ENCODE data around the gene TBC1D22A. TPM values are rescaled to one million over a fixed set of nuclear protein-coding genes. Genes with fewer than 3 reads are reported as not detected.
"Not testable (repeated sequence)": the region's sequence is repeated elsewhere in the genome, so short reads cannot be mapped to it uniquely, and the experiment has no call there.

The TBC1D22A gene
- polyA plus RNA-seq, 1 donor (not counting 4 experiments of a cell fraction or from before 2014, with no cell fraction given) = 20.9 TPM

GRCh38 chr22:47048123-47049077, 285.9 kb downstream of the TBC1D22A start:
- H3K9ac ChIP-seq (ENCODE audit: control insufficient read depth, extremely low read depth, insufficient read depth, low read length) = no peak overlapping the region
- H3K27ac ChIP-seq (ENCODE audit: control insufficient read depth, insufficient read depth, low read length) = no peak overlapping the region

GRCh38 chr22:47049078-47049624, 286.7 kb downstream of the TBC1D22A start:
- Histone ChIP-seq H3K4me1 (ENCODE audit: control insufficient read depth, extremely low read depth, insufficient read depth, low read length) (no peaks in the 10 kb centered on the region), H3K9ac (ENCODE audit: control insufficient read depth, extremely low read depth, insufficient read depth, low read length) (no peak overlapping the region), H3K4me2 (ENCODE audit: control insufficient read depth, extremely low read depth, insufficient read depth, low read depth, low read length) (no peak overlapping the region), H3K4me3 (ENCODE audit: control insufficient read depth in 2 of 3, extremely low read depth in 1 of 3, insufficient read depth in 2 of 3, low read depth in 1 of 3, low read length in 3 of 3) (no peak overlapping the region), H4K20me1 (ENCODE audit: control insufficient read depth, extremely low read depth, insufficient read depth, low read length) (peaks cover 3% of the 10 kb centered on the region), H3K27ac (ENCODE audit: control insufficient read depth, insufficient read depth, low read length) (no peak overlapping the region), H3K36me3 (ENCODE audit: control insufficient read depth in 2 of 2, extremely low read depth in 1 of 2, insufficient read depth in 2 of 2, low read length in 2 of 2) (peaks cover 0 to 7% of the 10 kb centered on the region in 2 experiments), H2AFZ (ENCODE audit: control insufficient read depth, low read length) (no peak overlapping the region), H3K79me2 (ENCODE audit: control insufficient read depth, insufficient read depth, low read length) (no peaks in the 10 kb centered on the region), H3K9me3 (ENCODE audit: control insufficient read depth, low read depth, low read length) (no peaks in the 10 kb centered on the region), H3K27me3 (ENCODE audit: control insufficient read depth, extremely low read depth, insufficient read depth, low read length) (no peaks in the 10 kb centered on the region), H3K9me1 (ENCODE audit: control insufficient read depth, extremely low read depth, insufficient read depth, low read length) (no peaks in the 10 kb centered on the region)
- DNase-seq (ENCODE audit: low read depth, low spot score) (no peak), FAIRE-seq (no peak)
- TF ChIP-seq CTCF (optimal IDR thresholded peaks at IDR 0.05 in 1 of 3, IDR thresholded peaks at IDR 0.05 in 1 of 3, conservative IDR thresholded peaks at IDR 0.05 in 1 of 3; ENCODE audit: extremely low read depth in 1 of 3, insufficient read depth in 2 of 3, low read length in 3 of 3) (no peak), EZH2 (IDR thresholded peaks at IDR 0.05; ENCODE audit: low read length) (no peak)
- dilution Hi-C loops (cut with MboI; ENCODE audit: extremely low pct_ligation_motif_present, low sequenced_read_pairs) = no loop called here

More at GRCh38 chr22:47048123-47049077, 285.9 kb downstream of the TBC1D22A start:
- Histone ChIP-seq H4K20me1 (ENCODE audit: control insufficient read depth, extremely low read depth, insufficient read depth, low read length) (no peaks in the 10 kb centered on the region), H3K27me3 (ENCODE audit: control insufficient read depth, extremely low read depth, insufficient read depth, low read length) (no peaks in the 10 kb centered on the region), H3K4me2 (ENCODE audit: control insufficient read depth, extremely low read depth, insufficient read depth, low read depth, low read length) (no peak overlapping the region), H3K9me1 (ENCODE audit: control insufficient read depth, extremely low read depth, insufficient read depth, low read length) (no peaks in the 10 kb centered on the region), H3K79me2 (ENCODE audit: control insufficient read depth, insufficient read depth, low read length) (no peaks in the 10 kb centered on the region), H3K9me3 (ENCODE audit: control insufficient read depth, low read depth, low read length) (no peaks in the 10 kb centered on the region), H3K36me3 (ENCODE audit: control insufficient read depth in 2 of 2, extremely low read depth in 1 of 2, insufficient read depth in 2 of 2, low read length in 2 of 2) (peaks cover 0 to 3% of the 10 kb centered on the region in 2 experiments), H2AFZ (ENCODE audit: control insufficient read depth, low read length) (no peak overlapping the region), H3K4me3 (ENCODE audit: control insufficient read depth in 2 of 3, extremely low read depth in 1 of 3, insufficient read depth in 2 of 3, low read depth in 1 of 3, low read length in 3 of 3) (no peak overlapping the region), H3K4me1 (ENCODE audit: control insufficient read depth, extremely low read depth, insufficient read depth, low read length) (no peaks in the 10 kb centered on the region)
- FAIRE-seq (no peak), DNase-seq (ENCODE audit: low read depth, low spot score) (no peak)
- TF ChIP-seq CTCF (optimal IDR thresholded peaks at IDR 0.05 in 1 of 3, IDR thresholded peaks at IDR 0.05 in 1 of 3, conservative IDR thresholded peaks at IDR 0.05 in 1 of 3; ENCODE audit: extremely low read depth in 1 of 3, insufficient read depth in 2 of 3, low read length in 3 of 3) = no peak
- dilution Hi-C loops (cut with MboI; ENCODE audit: extremely low pct_ligation_motif_present, low sequenced_read_pairs) = no loop called here

GRCh38 chr22:47049736-47050400, 287.4 kb downstream of the TBC1D22A start:
- dilution Hi-C loops (cut with MboI; ENCODE audit: extremely low pct_ligation_motif_present, low sequenced_read_pairs); H3K9ac ChIP-seq (ENCODE audit: control insufficient read depth, extremely low read depth, insufficient read depth, low read length); FAIRE-seq: not testable (repeated sequence)

More at GRCh38 chr22:47049736-47050400, 287.4 kb downstream of the TBC1D22A start:
- not testable (repeated sequence) for H3K9me3 ChIP-seq (ENCODE audit: control insufficient read depth, low read depth, low read length); H3K27me3 ChIP-seq (ENCODE audit: control insufficient read depth, extremely low read depth, insufficient read depth, low read length); H3K4me3 ChIP-seq (ENCODE audit: control insufficient read depth in 2 of 3, extremely low read depth in 1 of 3, insufficient read depth in 2 of 3, low read depth in 1 of 3, low read length in 3 of 3); H3K4me1 ChIP-seq (ENCODE audit: control insufficient read depth, extremely low read depth, insufficient read depth, low read length); H3K9me1 ChIP-seq (ENCODE audit: control insufficient read depth, extremely low read depth, insufficient read depth, low read length); H3K4me2 ChIP-seq (ENCODE audit: control insufficient read depth, extremely low read depth, insufficient read depth, low read depth, low read length); H3K79me2 ChIP-seq (ENCODE audit: control insufficient read depth, insufficient read depth, low read length); DNase-seq (ENCODE audit: low read depth, low spot score); H2AFZ ChIP-seq (ENCODE audit: control insufficient read depth, low read length); H4K20me1 ChIP-seq (ENCODE audit: control insufficient read depth, extremely low read depth, insufficient read depth, low read length); H3K27ac ChIP-seq (ENCODE audit: control insufficient read depth, insufficient read depth, low read length)
- H3K36me3 ChIP-seq (ENCODE audit: control insufficient read depth in 2 of 2, extremely low read depth in 1 of 2, insufficient read depth in 2 of 2, low read length in 2 of 2) = peaks cover 0 to 10% of the 10 kb centered on the region in 2 experiments

Data from keratinocyte (primary cell).